Breast epithelium (tissue), 4 donors: ENCODE measurements around the gene DDX21. TPM values are rescaled to one million over a fixed set of nuclear protein-coding genes. Genes with fewer than 3 reads are reported as not detected.
"Not testable (repeated sequence)": the region's sequence is repeated elsewhere in the genome, so short reads cannot be mapped to it uniquely, and the experiment has no call there.

ENCODE experiments used
- DNase-seq, 2 donors: peaks; one replicate each; pipeline ENCODE4 v3.0.0-alpha.2; 2019; ENCODE audit warnings: low spot score in 2 of 2
- H3K27ac ChIP-seq, 2 donors: fragments of 200-600 bp; sonication (generic) in 1 of 2; one replicate each; pipeline ENCODE4 v1.5.1; 2016 to 2019; ENCODE audit warnings: mild to moderate bottlenecking in 1 of 2
- H3K27me3 ChIP-seq, 2 donors: fragments of 200-600 bp; sonication (generic) in 1 of 2; one replicate each; pipeline versions ENCODE4 v1.5.1 to v1.6.0; 2017 to 2019; ENCODE audit warnings: control low read depth in 1 of 2, mild to moderate bottlenecking in 1 of 2
- H3K36me3 ChIP-seq: fragments of 200-600 bp; one replicate; pipeline ENCODE4 v1.5.1; 2019
- H3K4me1 ChIP-seq, 2 donors: fragments of 200-600 bp; sonication (generic); one replicate each; pipeline ENCODE4 v1.5.1; 2016 to 2019; ENCODE audit warnings: control low read depth in 1 of 2
- H3K4me3 ChIP-seq, 3 donors: fragments of 200-600 bp; sonication (generic); 1 replicate in 2 of 3; 2 replicates in 1 of 3; pipeline ENCODE4 v1.5.1; 2016 to 2019; ENCODE audit warnings: mild to moderate bottlenecking in 3 of 3, moderate library complexity in 2 of 3
- H3K9me3 ChIP-seq, 2 donors: fragments of 200-600 bp; sonication (generic) in 1 of 2; one replicate each; pipeline ENCODE4 v1.5.1; 2016 to 2019; ENCODE audit warnings: control low read depth in 1 of 2
- CTCF ChIP-seq, 3 donors: fragments of 450-650 bp; IDR thresholded peaks; one replicate each; pipeline ENCODE4 v1.5.1; 2016 to 2017; ENCODE audit warnings: antibody characterized with exemption in 3 of 3, mild to moderate bottlenecking in 3 of 3, moderate library complexity in 3 of 3
- POLR2A ChIP-seq: fragments of 450-650 bp; IDR thresholded peaks from one replicate; pipeline ENCODE4 v1.6.1; 2016; ENCODE audit warnings: antibody characterized with exemption, mild to moderate bottlenecking, moderate library complexity
- POLR2AphosphoS5 ChIP-seq, 3 donors: sonication (generic); formaldehyde crosslinking; IDR thresholded peaks; one replicate each; pipeline ENCODE4 v1.6.1; 2017; ENCODE audit warnings: antibody characterized with exemption in 3 of 3
- intact Hi-C: fragments of 100-400 bp; cut with DNase I; formaldehyde crosslinking; loops from one replicate; pipeline ENCODE4 v1.15.1; 2023; ENCODE audit warnings: low total_unique reads
- total RNA-seq, 3 donors: library from RNA; depleted of rRNA; stranded (reverse); fragments of >200 nt; gene quantifications; one replicate each; pipeline ENCODE4 v1.1.0, GENCODE V29; 2016

DDX21 gene
- total RNA-seq, 3 donors from 2014 or later = 52.6 to 83.9 (median 66.7) TPM

GRCh38 chr10:68957284-68957615 lies 1.3 kb downstream of the DDX21 start:
- H3K9me3 ChIP-seq = no peaks in the 10 kb centered on the region
- peak overlapping the region; percentile 88 to 100 for H3K27ac ChIP-seq
- peak overlapping the region; percentile 90 to 100 (median 94) for H3K4me3 ChIP-seq
- TF ChIP-seq CTCF (IDR thresholded peaks at IDR 0.05) = no peak
- no peak for TF ChIP-seq POLR2AphosphoS5 (IDR thresholded peaks at IDR 0.05)
- no peak for TF ChIP-seq POLR2A
- DNase-seq = no peak
- H3K27me3 ChIP-seq = no peaks in the 10 kb centered on the region
- intact Hi-C loops = no loop called here
- H3K4me1 ChIP-seq = no peaks in the 10 kb centered on the region
- H3K36me3 ChIP-seq = no peaks in the 10 kb centered on the region

- TF ChIP-seq POLR2A (no peak), CTCF (IDR thresholded peaks at IDR 0.05) (no peak), POLR2AphosphoS5 (IDR thresholded peaks at IDR 0.05) (no peak)
Observed at GRCh38 chr10:68957654-68958053, 1.7 kb downstream of the DDX21 start.

GRCh38 chr10:68959695-68960527 lies 3.9 kb downstream of the DDX21 start:
- Histone ChIP-seq H3K27me3 (no peaks in the 10 kb centered on the region), H3K36me3 (peaks cover 10% of the 10 kb centered on the region), H3K9me3 (no peaks in the 10 kb centered on the region), H3K4me1 (no peaks in the 10 kb centered on the region), H3K4me3 (no peak overlapping the region), H3K27ac (no peak overlapping the region)
- TF ChIP-seq CTCF (IDR thresholded peaks at IDR 0.05) (no peak), POLR2A (no peak), POLR2AphosphoS5 (IDR thresholded peaks at IDR 0.05) (no peak)
- no peak for DNase-seq
- intact Hi-C loops = no loop called here

More at GRCh38 chr10:68957654-68958053, 1.7 kb downstream of the DDX21 start:
- Histone ChIP-seq H3K4me3 (peak overlapping the region; percentile 90 to 100 (median 94)), H3K36me3 (peaks cover 2% of the 10 kb centered on the region), H3K4me1 (no peaks in the 10 kb centered on the region), H3K9me3 (no peaks in the 10 kb centered on the region), H3K27ac (peak overlapping the region; percentile 88 to 100), H3K27me3 (no peaks in the 10 kb centered on the region)
- no peak for DNase-seq
- intact Hi-C loops = no loop called here

- Histone ChIP-seq H3K27ac (no peak overlapping the region), H3K4me1 (no peaks in the 10 kb centered on the region), H3K27me3 (no peaks in the 10 kb centered on the region), H3K4me3 (no peak overlapping the region), H3K36me3 (peaks cover 10% of the 10 kb centered on the region), H3K9me3 (no peaks in the 10 kb centered on the region)
- TF ChIP-seq CTCF (IDR thresholded peaks at IDR 0.05) (no peak), POLR2A (no peak), POLR2AphosphoS5 (IDR thresholded peaks at IDR 0.05) (no peak)
- intact Hi-C loops = no loop called here
- no peak for DNase-seq
Observed at GRCh38 chr10:68963151-68963550, 7.2 kb downstream of the DDX21 start.

- no peak for DNase-seq
- TF ChIP-seq POLR2AphosphoS5 (IDR thresholded peaks at IDR 0.05) (no peak), POLR2A (no peak), CTCF (IDR thresholded peaks at IDR 0.05) (no peak)
- H3K27ac ChIP-seq = no peak overlapping the region
- no peak overlapping the region for H3K4me3 ChIP-seq
- intact Hi-C loops = no loop called here
- no peaks in the 10 kb centered on the region for H3K9me3 ChIP-seq
- no peaks in the 10 kb centered on the region for H3K4me1 ChIP-seq
- H3K27me3 ChIP-seq = no peaks in the 10 kb centered on the region
- H3K36me3 ChIP-seq = no peaks in the 10 kb centered on the region
Observed at GRCh38 chr10:68973975-68974374, 18.0 kb downstream of the DDX21 start.

- H3K9me3 ChIP-seq, H3K36me3 ChIP-seq, H3K4me3 ChIP-seq, DNase-seq, H3K27me3 ChIP-seq, intact Hi-C loops, H3K27ac ChIP-seq, H3K4me1 ChIP-seq: not testable (repeated sequence)
Observed at GRCh38 chr10:68975936-68976473, 20.0 kb downstream of the DDX21 start.

- H3K4me1 ChIP-seq, H3K36me3 ChIP-seq, intact Hi-C loops, H3K9me3 ChIP-seq, H3K27ac ChIP-seq, H3K4me3 ChIP-seq, DNase-seq, H3K27me3 ChIP-seq: not testable (repeated sequence)
Observed at GRCh38 chr10:68979738-68980137, 23.8 kb downstream of the DDX21 start.
